Stimulated activated CD8-positive, alpha-beta memory T cell treated with anti-CD3 and anti-CD28 coated beads, Interleukin-7, amount 100 ng/mL, for 24 hours (primary cell): ENCODE results near the gene CDK18.

ENCODE experiments used
- DNase-seq: peaks from one replicate; pipeline ENCODE4 v3.0.0-alpha.2; 2020; ENCODE audit warnings: low read depth

Gene CDK18

GRCh38 chr1:205505076-205505729, 734 bp downstream of the CDK18 start:
- no peak for DNase-seq

GRCh38 chr1:205505791-205506190, 1.3 kb downstream of the CDK18 start:
- DNase-seq = no peak

GRCh38 chr1:205506409-205507200, 2.1 kb downstream of the CDK18 start:
- no peak for DNase-seq

- DNase-seq = no peak
Measured at GRCh38 chr1:205508227-205508714, 3.8 kb downstream of the CDK18 start.

- DNase-seq = no peak
Measured at GRCh38 chr1:205510308-205510950, 6.0 kb downstream of the CDK18 start.

- DNase-seq = no peak
Measured at GRCh38 chr1:205510951-205511330, 6.5 kb downstream of the CDK18 start.

- no peak for DNase-seq
Measured at GRCh38 chr1:205512059-205513045, 7.9 kb downstream of the CDK18 start.

- DNase-seq = no peak
Measured at GRCh38 chr1:205513774-205514173, 9.3 kb downstream of the CDK18 start.

GRCh38 chr1:205514211-205515142, 10.0 kb downstream of the CDK18 start:
- no peak for DNase-seq

GRCh38 chr1:205515781-205516253, 11.3 kb downstream of the CDK18 start:
- DNase-seq = no peak

GRCh38 chr1:205516362-205516761, 11.9 kb downstream of the CDK18 start:
- DNase-seq = no peak

- no peak for DNase-seq
Measured at GRCh38 chr1:205517288-205517687, 12.8 kb downstream of the CDK18 start.

GRCh38 chr1:205517763-205518162, 13.3 kb downstream of the CDK18 start:
- no peak for DNase-seq

GRCh38 chr1:205518661-205519540, 14.4 kb downstream of the CDK18 start:
- no peak for DNase-seq

GRCh38 chr1:205519541-205520131, 15.2 kb downstream of the CDK18 start:
- DNase-seq = no peak

GRCh38 chr1:205520709-205521108, 16.2 kb downstream of the CDK18 start:
- DNase-seq = no peak

- DNase-seq = no peak
Measured at GRCh38 chr1:205521686-205522085, 17.2 kb downstream of the CDK18 start.

GRCh38 chr1:205522692-205523091, 18.2 kb downstream of the CDK18 start:
- DNase-seq = no peak

GRCh38 chr1:205523261-205523890, 18.9 kb downstream of the CDK18 start:
- no peak for DNase-seq
